Measurements from ENCODE around the gene BCAT1.
"Not testable (repeated sequence)": the region's sequence is repeated elsewhere in the genome, so short reads cannot be mapped to it uniquely, and the experiment has no call there.

The BCAT1 gene

DNA sequence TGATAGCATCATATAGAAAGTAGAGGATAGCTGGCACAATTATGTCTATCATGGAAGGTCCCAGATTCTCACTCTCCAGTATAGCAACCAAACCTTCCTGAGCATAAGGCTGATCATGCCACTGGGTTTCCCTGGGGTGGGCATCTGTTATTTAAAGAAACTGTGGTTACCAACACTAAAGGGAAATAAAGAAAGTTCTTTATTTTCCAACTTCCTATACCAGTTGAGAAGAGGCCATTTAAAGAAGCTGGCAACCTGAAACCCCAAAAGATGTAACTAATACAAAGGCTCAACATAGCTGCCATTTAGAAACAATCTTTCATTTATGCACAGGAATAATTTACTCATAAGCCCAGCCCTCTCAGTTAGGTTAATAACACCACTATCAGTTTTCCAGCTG, 3.1 kb downstream of the BCAT1 start:
- TF ChIP-seq, protein P1, sequence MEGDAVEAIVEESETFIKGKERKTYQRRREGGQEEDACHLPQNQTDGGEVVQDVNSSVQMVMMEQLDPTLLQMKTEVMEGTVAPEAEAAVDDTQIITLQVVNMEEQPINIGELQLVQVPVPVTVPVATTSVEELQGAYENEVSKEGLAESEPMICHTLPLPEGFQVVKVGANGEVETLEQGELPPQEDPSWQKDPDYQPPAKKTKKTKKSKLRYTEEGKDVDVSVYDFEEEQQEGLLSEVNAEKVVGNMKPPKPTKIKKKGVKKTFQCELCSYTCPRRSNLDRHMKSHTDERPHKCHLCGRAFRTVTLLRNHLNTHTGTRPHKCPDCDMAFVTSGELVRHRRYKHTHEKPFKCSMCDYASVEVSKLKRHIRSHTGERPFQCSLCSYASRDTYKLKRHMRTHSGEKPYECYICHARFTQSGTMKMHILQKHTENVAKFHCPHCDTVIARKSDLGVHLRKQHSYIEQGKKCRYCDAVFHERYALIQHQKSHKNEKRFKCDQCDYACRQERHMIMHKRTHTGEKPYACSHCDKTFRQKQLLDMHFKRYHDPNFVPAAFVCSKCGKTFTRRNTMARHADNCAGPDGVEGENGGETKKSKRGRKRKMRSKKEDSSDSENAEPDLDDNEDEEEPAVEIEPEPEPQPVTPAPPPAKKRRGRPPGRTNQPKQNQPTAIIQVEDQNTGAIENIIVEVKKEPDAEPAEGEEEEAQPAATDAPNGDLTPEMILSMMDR (IDR thresholded peaks at IDR 0.05; ENCODE audit: low read depth, low read length), result no peak
- H3K4me3 ChIP-seq (ENCODE audit: low read depth, low read length), result peak overlapping the region; percentile 73

- no peak overlapping the region for H3K4me3 ChIP-seq (ENCODE audit: low read depth, low read length)
- TF ChIP-seq, protein P1 (IDR thresholded peaks at IDR 0.05; ENCODE audit: low read depth, low read length), result no peak
These were observed 3.9 kb downstream of the BCAT1 start for GRCh38 chr12:24945039-24945438.

GRCh38 chr12:24944601-24944975, 4.3 kb downstream of the BCAT1 start:
- no peak overlapping the region for H3K4me3 ChIP-seq (ENCODE audit: low read depth, low read length)
- TF ChIP-seq, protein P1 (IDR thresholded peaks at IDR 0.05; ENCODE audit: low read depth, low read length), result no peak

DNA sequence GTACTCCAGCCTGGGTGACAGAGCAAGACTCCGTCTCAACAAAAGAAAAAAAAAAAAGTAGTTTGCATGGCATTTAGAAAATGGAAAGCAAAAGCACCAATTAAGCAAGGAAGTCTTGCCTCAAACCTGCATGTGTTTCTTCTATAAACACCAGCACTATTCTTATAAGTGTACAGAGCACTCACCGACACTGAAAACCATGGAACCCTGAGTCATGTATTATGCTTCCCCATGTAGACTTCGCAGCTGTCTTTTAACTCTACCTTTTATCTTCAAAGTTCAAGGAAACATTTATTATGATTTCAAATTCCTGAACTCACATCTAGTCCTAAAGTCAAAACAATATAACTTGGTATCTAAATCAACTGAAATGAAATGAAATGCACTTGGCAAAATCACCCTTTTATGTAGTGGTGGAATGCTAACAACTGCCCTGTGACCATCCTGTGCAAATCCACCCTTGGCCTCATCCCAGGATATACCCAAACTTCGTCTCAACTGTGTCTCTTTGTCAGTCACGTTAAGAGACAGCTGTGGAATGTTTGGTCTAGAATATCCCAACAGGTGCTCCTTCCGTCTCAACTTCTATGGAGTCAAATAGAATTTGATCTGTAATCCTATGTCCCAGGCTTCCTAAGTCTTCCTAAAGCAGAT, 4.8 kb downstream of the BCAT1 start:
- TF ChIP-seq, protein P1 (IDR thresholded peaks at IDR 0.05; ENCODE audit: low read depth, low read length), result no peak
- H3K4me3 ChIP-seq (ENCODE audit: low read depth, low read length), result no peak overlapping the region

DNA sequence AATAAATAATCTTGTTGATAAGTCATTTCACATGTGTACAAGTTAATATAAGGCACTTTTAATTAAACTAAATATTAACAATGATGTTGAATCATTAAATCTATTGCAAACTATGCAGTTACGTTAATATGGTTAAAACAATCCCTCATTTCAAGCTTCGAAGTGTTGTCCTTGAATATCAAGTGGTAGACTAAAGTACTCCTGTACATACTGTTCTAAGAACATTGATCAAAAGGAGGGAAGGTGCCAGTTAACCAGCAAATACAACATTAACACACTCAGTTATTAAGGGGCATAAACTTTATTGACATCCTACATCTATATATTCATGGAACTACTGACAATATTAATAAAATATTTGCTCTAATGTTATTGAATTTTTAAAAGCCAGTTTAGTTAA, 8.7 kb downstream of the BCAT1 start:
- TF ChIP-seq, protein P1 (IDR thresholded peaks at IDR 0.05; ENCODE audit: low read depth, low read length), result no peak
- no peak overlapping the region for H3K4me3 ChIP-seq (ENCODE audit: low read depth, low read length)

DNA sequence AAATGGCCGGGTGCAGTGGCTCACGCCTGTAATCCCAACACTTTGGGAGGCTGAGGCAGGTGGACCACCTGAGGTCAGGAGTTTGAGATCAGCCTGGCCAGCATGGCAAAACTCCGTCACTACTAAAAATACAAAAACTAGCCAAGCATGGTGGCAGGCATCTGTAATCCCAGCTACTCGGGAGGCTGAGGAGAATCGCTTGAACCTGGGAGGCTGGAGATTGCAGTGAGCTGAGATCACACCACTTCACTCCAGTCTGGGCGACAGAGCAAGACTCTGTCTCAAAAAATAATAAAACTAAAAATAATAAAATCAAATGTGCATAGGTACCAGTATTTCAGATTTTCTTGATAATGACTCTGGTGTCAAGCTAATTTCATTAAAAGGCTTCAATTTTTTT, 9.3 kb downstream of the BCAT1 start:
- H3K4me3 ChIP-seq (ENCODE audit: low read depth, low read length), result not testable (repeated sequence)

DNA sequence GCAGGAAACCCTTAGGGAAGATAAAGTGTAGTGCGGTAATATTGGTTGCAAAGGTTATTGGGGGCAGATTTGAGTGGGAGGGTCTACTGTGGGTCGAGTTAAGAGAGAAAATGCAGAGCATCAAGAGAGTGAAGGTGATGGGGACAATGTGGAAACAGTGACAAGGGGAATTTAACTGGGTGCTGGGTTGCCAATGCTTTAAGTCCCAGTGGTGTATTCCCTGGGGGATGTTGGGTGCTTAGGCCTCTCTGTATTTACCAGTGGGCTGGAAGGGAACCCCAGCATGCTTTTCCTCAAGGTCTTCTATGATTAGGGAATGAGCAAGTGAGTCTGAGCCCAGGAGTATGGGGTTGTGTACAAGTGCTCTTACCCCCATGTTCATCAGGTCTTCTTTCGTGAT, 10.6 kb downstream of the BCAT1 start:
- no peak overlapping the region for H3K4me3 ChIP-seq (ENCODE audit: low read depth, low read length)
- TF ChIP-seq, protein P1 (IDR thresholded peaks at IDR 0.05; ENCODE audit: low read depth, low read length), result no peak

All from WI38 (cell line).